Measurements from ENCODE around the gene TRIM56. TPM values are rescaled to one million over a fixed set of nuclear protein-coding genes. Genes with fewer than 3 reads are reported as not detected.
A peak's percentile ranks its signal among the peaks of the same experiment; 100 is the strongest.
"Not testable (repeated sequence)": the region's sequence is repeated elsewhere in the genome, so short reads cannot be mapped to it uniquely, and the experiment has no call there.

TRIM56 gene
- total RNA-seq, 2 experiments from 2014 or later: 66.8 to 67.9 TPM

GRCh38 chr7:101125989-101126650, 40.8 kb downstream of the TRIM56 start:
- Mint-ChIP-seq H3K27me3 (ENCODE audit: low read depth) (peaks cover 19% of the 10 kb centered on the region), H3K9me3 (ENCODE audit: insufficient read depth) (no peaks in the 10 kb centered on the region), H3K27ac (peak overlapping the region; percentile 79), H3K4me3 (peak overlapping the region; percentile 56), H3K4me1 (ENCODE audit: low read depth) (peaks cover 60% of the 10 kb centered on the region), H3K36me3 (ENCODE audit: low read depth) (peaks cover 4% of the 10 kb centered on the region)
- DNase-seq (peak; percentile 46), ATAC-seq (peak; percentile 29)
- ChIA-PET POLR2A (interaction anchor here (0.6 to 2.0 kb wide), 3 partner anchors 12 to 41 kb away, joined by 3 to 9 read pairs (median 3); partner anchors contain the start of gene TRIM56), CTCF (interaction anchor here (0.6 to 7.2 kb wide), 10 partner anchors 8 to 325 kb away, joined by 3 to 51 read pairs (median 4); no protein-coding TSS in a partner anchor)

- Mint-ChIP-seq H3K4me1 (ENCODE audit: low read depth) (peaks cover 59% of the 10 kb centered on the region), H3K27ac (peak within 1 kb of the TSS; percentile 79), H3K36me3 (ENCODE audit: low read depth) (peaks cover 6% of the 10 kb centered on the region), H3K9me3 (ENCODE audit: insufficient read depth) (no peaks in the 10 kb centered on the region), H3K4me3 (peak within 1 kb of the TSS; percentile 56), H3K27me3 (ENCODE audit: low read depth) (peaks cover 23% of the 10 kb centered on the region)
- DNase-seq: peak; percentile 88
- ChIA-PET CTCF (interaction anchor here (0.7 to 7.2 kb wide), 11 partner anchors 8 to 325 kb away, joined by 3 to 51 read pairs (median 4); no protein-coding TSS in a partner anchor), POLR2A (interaction anchor here (0.6 to 2.0 kb wide), 3 partner anchors 11 to 42 kb away, joined by 3 to 9 read pairs (median 3); partner anchors contain the start of gene TRIM56)
- ATAC-seq: peak; percentile 81
Observed at GRCh38 chr7:101126651-101127459, 41.6 kb downstream of the TRIM56 start, which contains the start of gene SERPINE1. Gene SERPINE1 (plus strand): TSS chr7:101127104. CDS start chr7:101128394, 1,290 bp downstream.

GRCh38 chr7:101127460-101128039, 42.3 kb downstream of the TRIM56 start:
- DNase-seq: no peak
- Mint-ChIP-seq H3K9me3 (ENCODE audit: insufficient read depth) (no peaks in the 10 kb centered on the region), H3K36me3 (ENCODE audit: low read depth) (peaks cover 6% of the 10 kb centered on the region), H3K27me3 (ENCODE audit: low read depth) (peaks cover 23% of the 10 kb centered on the region), H3K4me3 (peak overlapping the region; percentile 56), H3K4me1 (ENCODE audit: low read depth) (peaks cover 52% of the 10 kb centered on the region), H3K27ac (peak overlapping the region; percentile 67)
- ChIA-PET POLR2A (interaction anchor here (2.0 kb wide), 1 partner anchor 42 kb away, joined by 9 read pairs; the partner anchor contains the start of gene TRIM56), CTCF (interaction anchor here (1.0 to 7.2 kb wide), 5 partner anchors 10 to 46 kb away, joined by 3 to 51 read pairs (median 4); no protein-coding TSS in a partner anchor)
- ATAC-seq: no peak

- no peak overlapping the region for H3K27ac Mint-ChIP-seq
- POLR2A ChIA-PET: interaction anchor here (2.0 kb wide), 1 partner anchor 43 kb away, joined by 9 read pairs; the partner anchor contains the start of gene TRIM56
Observed at GRCh38 chr7:101128040-101128834, 43.0 kb downstream of the TRIM56 start.

GRCh38 chr7:101129603-101130117, 44.4 kb downstream of the TRIM56 start:
- peaks cover 39% of the 10 kb centered on the region for H3K4me1 Mint-ChIP-seq (ENCODE audit: low read depth)
- no peak overlapping the region for H3K27ac Mint-ChIP-seq
- ChIA-PET CTCF (interaction anchor here (0.7 to 3.4 kb wide), 4 partner anchors 9 to 63 kb away, joined by 3 to 12 read pairs (median 4); no protein-coding TSS in a partner anchor), POLR2A (no interaction called here)
- peaks cover 30% of the 10 kb centered on the region for H3K27me3 Mint-ChIP-seq (ENCODE audit: low read depth)
- no peak overlapping the region for H3K4me3 Mint-ChIP-seq
- peaks cover 6% of the 10 kb centered on the region for H3K36me3 Mint-ChIP-seq (ENCODE audit: low read depth)
- no peaks in the 10 kb centered on the region for H3K9me3 Mint-ChIP-seq (ENCODE audit: insufficient read depth)
- no peak for ATAC-seq
- no peak for DNase-seq

More at GRCh38 chr7:101128040-101128834, 43.0 kb downstream of the TRIM56 start:
- peaks cover 6% of the 10 kb centered on the region for H3K36me3 Mint-ChIP-seq (ENCODE audit: low read depth)
- CTCF ChIA-PET: interaction anchor here (1.0 to 7.2 kb wide), 5 partner anchors 9 to 44 kb away, joined by 4 to 51 read pairs (median 12); no protein-coding TSS in a partner anchor
- H3K4me1 Mint-ChIP-seq (ENCODE audit: low read depth): peaks cover 47% of the 10 kb centered on the region
- no peak for DNase-seq
- ATAC-seq: no peak
- no peak overlapping the region for H3K4me3 Mint-ChIP-seq
- peaks cover 23% of the 10 kb centered on the region for H3K27me3 Mint-ChIP-seq (ENCODE audit: low read depth)
- no peaks in the 10 kb centered on the region for H3K9me3 Mint-ChIP-seq (ENCODE audit: insufficient read depth)

GRCh38 chr7:101132626-101133600, 47.6 kb downstream of the TRIM56 start:
- peaks cover 20% of the 10 kb centered on the region for H3K4me1 Mint-ChIP-seq (ENCODE audit: low read depth)
- H3K27ac Mint-ChIP-seq; ATAC-seq; H3K4me3 Mint-ChIP-seq; DNase-seq; POLR2A ChIA-PET; H3K36me3 Mint-ChIP-seq (ENCODE audit: low read depth); H3K9me3 Mint-ChIP-seq (ENCODE audit: insufficient read depth): not testable (repeated sequence)
- H3K27me3 Mint-ChIP-seq (ENCODE audit: low read depth): peaks cover 31% of the 10 kb centered on the region
- CTCF ChIA-PET: interaction anchor here (2.7 to 3.7 kb wide), 2 partner anchors 11 to 60 kb away, joined by 10 to 25 read pairs; no protein-coding TSS in a partner anchor

GRCh38 chr7:101133621-101134398, 48.5 kb downstream of the TRIM56 start:
- Mint-ChIP-seq H3K4me3 (no peak overlapping the region), H3K9me3 (ENCODE audit: insufficient read depth) (no peaks in the 10 kb centered on the region), H3K4me1 (ENCODE audit: low read depth) (peaks cover 21% of the 10 kb centered on the region), H3K27me3 (ENCODE audit: low read depth) (peaks cover 25% of the 10 kb centered on the region), H3K27ac (no peak overlapping the region), H3K36me3 (ENCODE audit: low read depth) (peaks cover 2% of the 10 kb centered on the region)
- ATAC-seq (no peak), DNase-seq (no peak)
- CTCF ChIA-PET: interaction anchor here (1.1 to 3.7 kb wide), 4 partner anchors 8 to 59 kb away, joined by 4 to 25 read pairs (median 7); no protein-coding TSS in a partner anchor
- POLR2A ChIA-PET: no interaction called here

- H3K36me3 Mint-ChIP-seq (ENCODE audit: low read depth): peaks cover 2% of the 10 kb centered on the region
- POLR2A ChIA-PET: no interaction called here
- no peak overlapping the region for H3K27ac Mint-ChIP-seq
- no peaks in the 10 kb centered on the region for H3K9me3 Mint-ChIP-seq (ENCODE audit: insufficient read depth)
- H3K4me1 Mint-ChIP-seq (ENCODE audit: low read depth): peaks cover 25% of the 10 kb centered on the region
- H3K4me3 Mint-ChIP-seq: no peak overlapping the region
- no peak for ATAC-seq
- H3K27me3 Mint-ChIP-seq (ENCODE audit: low read depth): peaks cover 25% of the 10 kb centered on the region
- CTCF ChIA-PET: interaction anchor here (1.1 to 3.7 kb wide), 3 partner anchors 9 to 11 kb away, joined by 4 to 25 read pairs (median 4); no protein-coding TSS in a partner anchor
- DNase-seq: no peak
Observed at GRCh38 chr7:101134399-101134980, 49.2 kb downstream of the TRIM56 start.
